DMS79 treated with DMSO at 0.1 percent for 48 hours (cell line): ENCODE data around the gene XAGE2.

Experiments used
- DNase-seq: peaks from one replicate; lab custom pipeline; 2025; lab: John Stamatoyannopoulos, UW

The XAGE2 gene

GRCh38 chrX:52424656-52425055 is 55.8 kb downstream of the XAGE2 start:
- DNase-seq: no peak
